Measurements from ENCODE around the gene ATP2C2.

DNA sequence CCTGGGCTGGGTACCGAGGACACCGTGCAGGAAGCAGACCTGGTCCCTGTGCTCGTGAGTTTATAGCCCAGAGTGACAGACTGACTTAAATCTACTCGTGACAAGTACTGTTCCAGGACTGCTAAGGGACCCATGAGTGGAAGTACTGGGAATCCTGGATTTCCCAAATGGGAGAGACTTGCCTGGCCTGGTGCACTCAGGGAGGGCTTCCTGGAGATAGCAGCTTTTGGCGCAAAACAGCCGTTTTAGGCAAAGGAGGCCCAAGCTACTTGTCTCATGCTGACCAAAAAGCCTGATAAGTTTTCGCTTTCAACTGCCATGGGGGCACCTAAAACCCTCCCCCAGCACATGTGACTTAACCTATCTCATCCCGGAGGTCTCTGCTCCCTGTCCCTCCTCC is 51.4 kb downstream of the ATP2C2 start:
- TF ChIP-seq POLR2A (IDR thresholded peaks at IDR 0.05; ENCODE audit: low read depth, low read length): no peak
- no peak for TF ChIP-seq POLR2AphosphoS5 (IDR thresholded peaks at IDR 0.05; ENCODE audit: low read depth, low read length)

All from GM12892 (cell line).